GM04504 (cell line): ENCODE results near the gene PLIN1.
A peak's percentile ranks its signal among the peaks of the same experiment; 100 is the strongest.

ENCODE experiments used
- DNase-seq: peaks from one replicate; pipeline ENCODE4 v3.0.0-alpha.2; 2012; ENCODE audit warnings: low read depth

Gene PLIN1

GRCh38 chr15:89672221-89673164, 6.7 kb downstream of the PLIN1 start:
- no peak for DNase-seq

DNA sequence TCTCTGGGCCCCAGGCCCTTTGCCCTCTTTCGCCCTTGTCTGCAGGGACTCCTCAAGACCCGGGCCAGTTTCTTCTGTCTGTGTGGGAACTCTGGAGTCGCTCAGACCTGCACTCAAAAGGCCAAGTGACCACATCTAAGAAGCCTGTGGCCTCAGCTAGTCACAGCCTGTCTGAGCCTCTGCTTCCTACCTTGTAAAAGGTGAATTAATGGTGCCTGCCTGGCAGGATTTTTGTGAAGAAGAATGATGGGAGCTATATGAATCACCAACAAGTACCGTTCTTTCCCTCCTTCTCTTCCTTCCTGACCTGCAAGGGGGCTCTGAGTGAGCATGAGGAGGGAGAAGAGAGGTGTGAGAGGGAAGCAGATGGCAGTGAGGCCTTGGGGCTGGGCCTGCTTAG, 7.5 kb downstream of the PLIN1 start:
- DNase-seq: no peak

- no peak for DNase-seq
Observed at GRCh38 chr15:89670971-89671560, 8.1 kb downstream of the PLIN1 start.

GRCh38 chr15:89669941-89670340, 9.2 kb downstream of the PLIN1 start:
- no peak for DNase-seq

DNA sequence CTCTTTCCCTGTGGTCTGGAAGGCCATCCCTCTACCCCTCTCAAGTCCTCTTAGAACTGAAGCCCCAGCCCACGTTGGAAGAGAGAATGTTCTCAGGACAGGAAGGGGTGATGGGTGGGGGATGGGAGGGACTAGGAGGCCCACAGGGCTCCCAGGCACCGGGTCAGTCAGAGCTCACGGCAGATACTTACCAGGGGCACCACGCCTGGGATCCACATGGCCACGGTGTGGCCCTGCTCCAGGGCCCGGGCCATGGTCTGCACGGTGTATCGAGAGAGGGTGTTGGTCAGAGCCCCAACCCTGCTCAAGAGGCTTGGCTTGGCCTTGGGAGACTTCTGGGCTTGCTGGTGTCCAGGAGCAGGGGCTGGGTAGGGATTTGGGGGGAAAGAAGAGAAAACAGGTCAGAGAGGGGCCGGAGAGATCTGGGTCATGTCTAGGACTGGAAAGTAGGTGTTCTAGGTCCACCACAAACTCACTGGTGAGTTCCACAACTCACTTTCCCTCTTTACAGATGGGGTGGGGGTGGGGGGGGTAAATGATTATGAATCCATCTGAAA, 9.8 kb downstream of the PLIN1 start:
- no peak for DNase-seq

- DNase-seq: no peak
Observed at GRCh38 chr15:89668171-89668570, 11.0 kb downstream of the PLIN1 start.

GRCh38 chr15:89667706-89667960, 11.5 kb downstream of the PLIN1 start:
- DNase-seq: no peak

GRCh38 chr15:89666858-89667705, 12.1 kb downstream of the PLIN1 start:
- no peak for DNase-seq

GRCh38 chr15:89666184-89666857, 12.8 kb downstream of the PLIN1 start:
- DNase-seq: no peak

GRCh38 chr15:89665449-89666181, 13.6 kb downstream of the PLIN1 start:
- no peak for DNase-seq

GRCh38 chr15:89664441-89665350, 14.5 kb downstream of the PLIN1 start:
- DNase-seq: no peak

DNA sequence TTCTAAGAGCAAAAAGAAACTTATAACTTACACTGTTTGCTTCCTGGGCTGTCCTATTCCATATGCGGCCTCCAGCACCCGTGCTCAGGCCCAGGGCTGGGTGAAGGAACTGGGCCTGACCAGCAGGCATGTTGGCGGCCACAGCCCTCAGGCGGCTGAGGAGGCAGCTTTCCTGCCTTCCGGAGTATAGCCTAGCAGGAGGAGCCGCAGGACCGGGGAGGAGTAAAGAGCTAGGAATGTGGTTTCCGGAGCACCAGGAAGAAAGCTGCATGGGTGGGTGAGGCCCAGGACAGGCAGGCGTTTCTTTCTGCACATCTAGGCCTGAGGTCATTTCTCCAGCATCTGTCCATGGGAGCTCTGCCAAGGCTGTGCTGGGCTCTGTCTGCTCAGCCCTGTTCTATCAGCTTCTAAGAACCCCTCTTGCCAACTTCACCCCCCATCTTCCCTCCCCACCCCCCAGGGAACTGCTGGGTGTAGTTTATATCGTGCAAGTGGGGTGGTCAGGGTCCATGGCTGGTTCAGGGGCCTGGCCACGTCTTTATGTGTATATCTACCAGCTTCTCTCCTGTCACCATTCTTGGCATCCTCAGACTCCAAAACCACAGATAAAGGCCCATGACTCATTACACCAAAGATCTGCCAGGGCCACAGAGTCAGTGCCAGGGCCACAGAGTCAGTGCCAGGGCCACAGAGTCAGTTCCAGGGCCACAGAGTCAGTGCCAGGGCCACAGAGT, 16.1 kb downstream of the PLIN1 start:
- DNase-seq: peak; percentile 94

DNA sequence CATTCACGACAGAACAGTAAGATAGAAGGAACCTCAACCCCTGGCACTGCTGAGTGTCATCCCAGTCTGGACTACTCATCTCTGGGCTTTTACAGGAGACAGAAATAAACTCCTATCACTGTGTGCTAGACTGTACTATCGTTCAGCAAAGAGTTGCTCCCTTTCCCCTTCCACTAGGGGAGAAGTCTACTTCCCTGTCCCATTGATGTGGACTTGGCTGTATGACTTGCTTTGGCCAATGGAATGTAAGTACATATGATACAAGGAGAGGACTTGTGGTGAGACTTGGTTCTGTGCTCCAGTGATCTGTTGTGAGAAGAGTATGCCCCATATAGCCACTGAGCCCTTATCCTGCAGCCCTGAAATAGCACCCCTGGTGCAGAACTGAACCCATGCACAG, 18.6 kb downstream of the PLIN1 start:
- DNase-seq: no peak

GRCh38 chr15:89659295-89659694, 19.9 kb downstream of the PLIN1 start:
- DNase-seq: no peak

DNA sequence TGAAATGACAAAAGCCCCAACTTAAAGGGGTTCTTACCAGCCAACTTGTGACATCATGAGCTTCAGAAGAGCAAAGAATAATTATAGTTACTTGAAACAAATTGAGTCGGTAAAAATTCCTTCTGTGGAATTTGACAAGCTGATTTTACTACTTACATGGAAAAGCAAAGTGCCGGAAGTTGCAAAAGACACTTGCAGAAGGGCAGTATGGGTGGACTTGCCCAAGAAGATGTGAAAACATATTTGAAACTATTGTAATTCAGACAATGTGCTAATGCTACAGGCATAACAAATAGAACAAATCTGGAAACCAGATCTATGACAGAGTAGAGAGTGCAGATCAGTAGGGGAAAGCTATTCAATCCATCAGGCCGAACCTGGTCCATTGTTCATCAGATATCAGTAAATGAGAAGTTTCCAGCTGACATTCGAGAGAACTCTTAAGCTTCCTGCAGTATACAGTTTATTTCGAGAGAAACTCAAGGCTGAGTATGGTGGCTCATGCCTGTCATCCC, 21.4 kb downstream of the PLIN1 start:
- DNase-seq: no peak

GRCh38 chr15:89656116-89656815, 22.9 kb downstream of the PLIN1 start:
- no peak for DNase-seq

GRCh38 chr15:89654847-89655805, 24.0 kb downstream of the PLIN1 start, which contains the start of gene KIF7:
Gene KIF7, minus strand, starts transcription at chr15:89655467. Its CDS starts 2,537 bp downstream, at chr15:89652930.
- no peak for DNase-seq
